ENCODE data around the gene ETFA.

ETFA gene

DNA sequence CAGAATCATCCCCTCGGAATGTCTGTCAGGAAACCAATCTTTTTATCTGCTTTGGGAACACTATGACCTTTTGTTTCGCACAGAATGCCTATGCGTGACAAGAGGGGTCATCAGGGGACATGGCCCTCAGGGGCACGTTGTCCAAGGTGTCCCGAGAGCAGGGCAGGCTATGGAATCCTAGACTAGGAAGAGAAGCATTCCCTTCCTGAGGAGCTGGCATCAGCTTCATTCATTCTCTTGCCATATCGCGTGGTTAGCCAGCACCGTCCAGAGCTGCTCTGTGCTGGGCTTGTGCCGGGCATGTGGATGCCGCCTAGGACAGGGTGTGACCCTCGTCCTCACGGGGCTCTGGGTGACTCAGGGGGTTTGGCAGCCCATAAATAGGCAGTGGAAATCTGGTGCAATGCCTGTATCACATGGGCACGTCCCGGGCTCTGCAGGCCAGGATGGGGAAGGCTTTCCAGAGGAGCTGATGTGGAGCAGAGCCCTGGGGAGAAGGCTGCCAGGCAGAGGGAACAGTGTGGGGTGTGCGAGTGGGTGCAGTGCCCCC, 133.7 kb downstream of the ETFA start:
- H3K27me3 ChIP-seq (ENCODE audit: control insufficient read depth, insufficient read depth, low read length, poor library complexity, severe bottlenecking): no peaks in the 10 kb centered on the region
- H3K27ac ChIP-seq (ENCODE audit: insufficient read depth, low read depth, low read length, poor library complexity, severe bottlenecking): no peak overlapping the region
- H3K4me1 ChIP-seq (ENCODE audit: control insufficient read depth, insufficient read depth, low read length): peaks cover 15% of the 10 kb centered on the region
- 88 to 89% methylated on average over 15 of the region's 15 CpGs for WGBS, 2 experiments
- H3K36me3 ChIP-seq (ENCODE audit: control insufficient read depth, insufficient read depth, low read length): no peaks in the 10 kb centered on the region
- no peak overlapping the region for H3K4me3 ChIP-seq (ENCODE audit: insufficient read depth, low read depth, low read length)
- H3K9me3 ChIP-seq (ENCODE audit: control insufficient read depth, low read length): no peaks in the 10 kb centered on the region

DNA sequence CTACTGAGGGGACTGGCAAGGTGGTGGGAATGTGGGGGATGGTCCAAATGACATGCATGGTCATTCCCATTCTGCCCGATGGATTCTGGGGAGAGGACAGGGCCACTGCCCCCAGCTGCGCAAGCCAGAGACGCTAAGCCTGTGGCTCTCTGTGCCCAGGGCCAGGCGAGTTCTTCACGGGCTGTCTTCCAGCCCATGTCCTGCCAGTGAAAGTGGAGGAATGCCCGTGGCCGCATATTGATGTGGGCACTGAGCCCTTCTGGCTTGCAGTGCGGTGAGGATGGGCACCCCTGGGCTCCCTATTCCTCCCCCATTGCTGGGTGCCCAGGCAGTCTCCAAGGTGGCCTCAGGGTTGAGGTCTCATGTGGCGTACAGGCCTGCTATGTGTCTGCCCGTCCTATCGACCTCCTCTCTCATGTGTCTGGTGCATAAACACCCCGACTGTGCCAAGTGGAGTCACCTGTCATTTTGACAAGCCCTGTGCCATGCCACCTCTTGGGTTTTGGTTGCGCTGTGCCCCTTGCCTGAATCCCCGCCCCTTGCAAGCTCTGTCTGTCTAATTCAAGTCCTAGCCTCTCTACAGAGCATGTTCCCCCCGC, 134.7 kb downstream of the ETFA start:
- Histone ChIP-seq H3K4me1 (ENCODE audit: control insufficient read depth, insufficient read depth, low read length) (peaks cover 15% of the 10 kb centered on the region), H3K27me3 (ENCODE audit: control insufficient read depth, insufficient read depth, low read length, poor library complexity, severe bottlenecking) (no peaks in the 10 kb centered on the region), H3K27ac (ENCODE audit: insufficient read depth, low read depth, low read length, poor library complexity, severe bottlenecking) (no peak overlapping the region), H3K36me3 (ENCODE audit: control insufficient read depth, insufficient read depth, low read length) (no peaks in the 10 kb centered on the region), H3K4me3 (ENCODE audit: insufficient read depth, low read depth, low read length) (no peak overlapping the region), H3K9me3 (ENCODE audit: control insufficient read depth, low read length) (no peaks in the 10 kb centered on the region)
- 95 to 96% methylated on average over 15 of the region's 15 CpGs for WGBS, 2 experiments

DNA sequence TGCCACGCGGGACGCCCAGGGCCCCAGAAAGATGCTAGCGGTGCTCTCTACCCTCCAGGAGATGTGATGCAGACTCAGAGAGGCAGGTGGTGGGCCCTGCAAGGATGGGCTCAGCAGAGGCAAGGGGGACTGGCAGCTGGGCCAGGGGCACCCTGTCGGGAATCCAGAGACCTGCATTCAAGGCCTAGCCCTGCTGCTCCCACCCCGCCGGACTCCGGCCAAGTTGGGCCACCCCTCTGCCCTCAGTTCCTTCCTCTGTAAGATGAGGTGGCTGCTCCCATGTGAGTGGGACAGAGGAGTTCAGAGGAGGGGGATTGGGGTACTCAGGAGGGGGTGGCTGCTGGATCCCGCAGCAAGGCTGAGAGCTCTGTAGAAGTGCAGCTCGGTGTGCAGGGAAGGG, 135.2 kb downstream of the ETFA start:
- peaks cover 15% of the 10 kb centered on the region for H3K4me1 ChIP-seq (ENCODE audit: control insufficient read depth, insufficient read depth, low read length)
- H3K4me3 ChIP-seq (ENCODE audit: insufficient read depth, low read depth, low read length): no peak overlapping the region
- 95 to 97% methylated on average over 10 of the region's 10 CpGs for WGBS, 2 experiments
- no peak overlapping the region for H3K27ac ChIP-seq (ENCODE audit: insufficient read depth, low read depth, low read length, poor library complexity, severe bottlenecking)
- no peaks in the 10 kb centered on the region for H3K27me3 ChIP-seq (ENCODE audit: control insufficient read depth, insufficient read depth, low read length, poor library complexity, severe bottlenecking)
- no peaks in the 10 kb centered on the region for H3K9me3 ChIP-seq (ENCODE audit: control insufficient read depth, low read length)
- H3K36me3 ChIP-seq (ENCODE audit: control insufficient read depth, insufficient read depth, low read length): no peaks in the 10 kb centered on the region

GRCh38 chr15:76175442-76175841, 135.8 kb downstream of the ETFA start:
- Histone ChIP-seq H3K9me3 (ENCODE audit: control insufficient read depth, low read length) (no peaks in the 10 kb centered on the region), H3K27me3 (ENCODE audit: control insufficient read depth, insufficient read depth, low read length, poor library complexity, severe bottlenecking) (no peaks in the 10 kb centered on the region), H3K4me1 (ENCODE audit: control insufficient read depth, insufficient read depth, low read length) (peaks cover 15% of the 10 kb centered on the region), H3K36me3 (ENCODE audit: control insufficient read depth, insufficient read depth, low read length) (no peaks in the 10 kb centered on the region), H3K27ac (ENCODE audit: insufficient read depth, low read depth, low read length, poor library complexity, severe bottlenecking) (no peak overlapping the region), H3K4me3 (ENCODE audit: insufficient read depth, low read depth, low read length) (no peak overlapping the region)
- 94 to 95% methylated on average over 8 of the region's 8 CpGs for WGBS, 2 experiments

- H3K27me3 ChIP-seq (ENCODE audit: control insufficient read depth, insufficient read depth, low read length, poor library complexity, severe bottlenecking): no peaks in the 10 kb centered on the region
- no peaks in the 10 kb centered on the region for H3K36me3 ChIP-seq (ENCODE audit: control insufficient read depth, insufficient read depth, low read length)
- no peak overlapping the region for H3K27ac ChIP-seq (ENCODE audit: insufficient read depth, low read depth, low read length, poor library complexity, severe bottlenecking)
- 93 to 98% methylated on average over 5 of the region's 5 CpGs for WGBS, 2 experiments
- no peaks in the 10 kb centered on the region for H3K9me3 ChIP-seq (ENCODE audit: control insufficient read depth, low read length)
- H3K4me1 ChIP-seq (ENCODE audit: control insufficient read depth, insufficient read depth, low read length): peaks cover 15% of the 10 kb centered on the region
- no peak overlapping the region for H3K4me3 ChIP-seq (ENCODE audit: insufficient read depth, low read depth, low read length)
These were observed 136.6 kb downstream of the ETFA start for GRCh38 chr15:76174654-76175053.

GRCh38 chr15:76173317-76173834, 137.9 kb downstream of the ETFA start:
- Histone ChIP-seq H3K9me3 (ENCODE audit: control insufficient read depth, low read length) (no peaks in the 10 kb centered on the region), H3K27me3 (ENCODE audit: control insufficient read depth, insufficient read depth, low read length, poor library complexity, severe bottlenecking) (no peaks in the 10 kb centered on the region), H3K36me3 (ENCODE audit: control insufficient read depth, insufficient read depth, low read length) (no peaks in the 10 kb centered on the region), H3K4me1 (ENCODE audit: control insufficient read depth, insufficient read depth, low read length) (peaks cover 13% of the 10 kb centered on the region), H3K4me3 (ENCODE audit: insufficient read depth, low read depth, low read length) (no peak overlapping the region), H3K27ac (ENCODE audit: insufficient read depth, low read depth, low read length, poor library complexity, severe bottlenecking) (no peak overlapping the region)
- 94 to 96% methylated on average over 8 of the region's 8 CpGs for WGBS, 2 experiments

DNA sequence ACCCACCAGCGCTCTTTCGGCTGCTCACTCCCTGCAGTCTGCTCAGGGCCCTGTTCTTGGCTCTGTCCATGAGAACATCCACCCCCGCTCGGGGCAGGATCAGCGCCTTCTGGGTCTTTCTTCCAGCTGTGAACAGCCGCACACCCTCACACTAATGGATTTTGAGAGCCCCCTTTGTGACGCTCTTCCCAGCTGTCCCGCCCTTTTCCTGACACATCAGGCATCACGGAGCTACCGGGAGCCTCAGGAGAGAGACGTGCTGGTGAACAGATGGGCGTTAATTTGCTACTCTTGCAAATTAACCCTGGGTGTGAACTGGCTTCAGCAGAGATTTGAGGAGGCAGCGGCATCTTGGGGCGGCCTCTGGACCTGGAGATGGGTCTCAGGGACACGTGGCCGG, 138.5 kb downstream of the ETFA start:
- Histone ChIP-seq H3K9me3 (ENCODE audit: control insufficient read depth, low read length) (no peaks in the 10 kb centered on the region), H3K4me1 (ENCODE audit: control insufficient read depth, insufficient read depth, low read length) (peaks cover 7% of the 10 kb centered on the region), H3K27ac (ENCODE audit: insufficient read depth, low read depth, low read length, poor library complexity, severe bottlenecking) (no peak overlapping the region), H3K4me3 (ENCODE audit: insufficient read depth, low read depth, low read length) (no peak overlapping the region), H3K36me3 (ENCODE audit: control insufficient read depth, insufficient read depth, low read length) (no peaks in the 10 kb centered on the region), H3K27me3 (ENCODE audit: control insufficient read depth, insufficient read depth, low read length, poor library complexity, severe bottlenecking) (no peaks in the 10 kb centered on the region)
- WGBS, 2 experiments: 93 to 94% methylated on average over 16 of the region's 16 CpGs

- WGBS, 2 experiments: 92 to 95% methylated on average over 15 to 16 of the region's 16 CpGs
- no peaks in the 10 kb centered on the region for H3K27me3 ChIP-seq (ENCODE audit: control insufficient read depth, insufficient read depth, low read length, poor library complexity, severe bottlenecking)
- H3K27ac ChIP-seq (ENCODE audit: insufficient read depth, low read depth, low read length, poor library complexity, severe bottlenecking): no peak overlapping the region
- no peaks in the 10 kb centered on the region for H3K9me3 ChIP-seq (ENCODE audit: control insufficient read depth, low read length)
- no peaks in the 10 kb centered on the region for H3K36me3 ChIP-seq (ENCODE audit: control insufficient read depth, insufficient read depth, low read length)
- H3K4me1 ChIP-seq (ENCODE audit: control insufficient read depth, insufficient read depth, low read length): no peaks in the 10 kb centered on the region
- H3K4me3 ChIP-seq (ENCODE audit: insufficient read depth, low read depth, low read length): no peak overlapping the region
These were observed 141.1 kb downstream of the ETFA start for GRCh38 chr15:76169911-76170800.

DNA sequence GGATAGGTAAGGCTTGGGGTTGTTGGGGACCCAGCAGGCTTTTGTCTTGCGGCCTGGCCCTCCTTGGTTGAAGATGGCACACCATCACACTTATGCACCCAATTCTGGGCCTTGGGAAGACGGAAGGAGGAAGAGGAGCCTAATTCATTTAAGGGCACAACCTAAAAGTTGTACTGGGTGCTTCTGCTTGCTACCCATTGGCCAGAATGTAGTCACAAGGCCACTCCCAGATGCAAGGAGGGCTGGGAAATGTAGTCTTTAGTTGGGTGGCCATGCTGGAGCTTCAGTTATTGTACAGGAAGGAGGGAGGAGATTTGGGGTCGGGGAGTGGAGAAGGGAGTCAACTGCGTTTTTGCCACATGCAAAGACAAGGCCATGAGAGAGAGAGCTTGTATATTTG, 142.3 kb downstream of the ETFA start:
- Histone ChIP-seq H3K9me3 (ENCODE audit: control insufficient read depth, low read length) (no peaks in the 10 kb centered on the region), H3K27ac (ENCODE audit: insufficient read depth, low read depth, low read length, poor library complexity, severe bottlenecking) (no peak overlapping the region), H3K36me3 (ENCODE audit: control insufficient read depth, insufficient read depth, low read length) (no peaks in the 10 kb centered on the region), H3K27me3 (ENCODE audit: control insufficient read depth, insufficient read depth, low read length, poor library complexity, severe bottlenecking) (no peaks in the 10 kb centered on the region), H3K4me1 (ENCODE audit: control insufficient read depth, insufficient read depth, low read length) (no peaks in the 10 kb centered on the region), H3K4me3 (ENCODE audit: insufficient read depth, low read depth, low read length) (no peak overlapping the region)
- WGBS, 2 experiments: 74 to 75% methylated on average over 4 of the region's 4 CpGs

Measured in ectodermal cell (in vitro differentiated cells).